GM15510 (cell line): Measurements from ENCODE around the gene GNRH2.

Experiments
- POLR2A ChIP-seq: IDR thresholded peaks from 3 replicates; pipeline ENCODE4 v1.6.1; 2011; ENCODE audit warnings: borderline replicate concordance; ENCODE audit not compliant: insufficient read length; ENCODE audit errors: extremely low read depth

Gene GNRH2

DNA sequence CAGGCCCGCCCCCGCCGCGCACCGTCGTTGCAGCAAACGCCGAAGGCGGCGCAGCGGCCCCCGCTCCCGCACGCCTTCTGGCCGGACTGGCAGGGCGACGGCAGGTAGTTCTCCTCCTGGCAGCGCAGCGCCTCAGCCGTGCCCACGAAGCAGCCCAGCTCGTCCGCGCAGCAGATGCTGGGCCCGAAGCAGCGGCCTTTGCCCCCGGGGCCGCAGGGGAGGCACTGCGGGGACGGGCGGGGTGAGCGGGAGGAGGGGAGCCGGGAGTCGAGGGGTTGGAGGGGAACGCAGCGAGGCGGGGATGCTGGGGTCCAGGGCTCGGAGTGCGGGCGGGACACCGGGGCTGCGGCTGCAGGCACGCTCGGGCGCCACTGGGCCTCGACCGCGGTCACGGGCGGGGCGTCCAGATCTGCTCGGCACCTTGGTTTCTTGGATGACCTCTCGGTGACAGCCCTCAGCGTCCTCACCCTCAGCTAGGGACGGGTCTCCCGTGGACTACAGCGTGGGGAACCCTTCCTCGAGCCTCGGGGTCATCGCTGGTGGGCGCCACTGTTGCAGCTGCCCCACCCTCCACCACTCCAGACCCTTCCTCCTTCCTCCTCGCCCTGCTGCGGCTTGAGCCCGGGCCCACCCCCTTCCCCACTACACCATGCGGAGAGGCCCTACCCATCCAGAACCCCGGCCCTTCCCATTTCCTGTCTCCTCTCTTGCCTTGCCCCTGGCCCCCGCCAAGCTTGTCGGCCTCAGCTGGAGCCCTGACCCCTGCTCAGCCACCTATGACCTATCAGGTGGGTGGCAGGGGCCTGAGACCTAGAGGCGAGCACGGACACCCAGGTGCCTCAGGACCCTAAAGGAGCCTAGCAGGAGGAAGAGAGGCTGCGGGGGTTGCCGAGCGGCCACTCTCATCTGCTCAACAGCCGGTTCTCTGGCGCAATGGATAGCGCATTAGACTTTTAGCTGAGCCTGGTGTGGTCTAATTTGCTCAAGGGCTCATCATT, 39.8 kb downstream of the GNRH2 start:
- no peak for TF ChIP-seq POLR2A

DNA sequence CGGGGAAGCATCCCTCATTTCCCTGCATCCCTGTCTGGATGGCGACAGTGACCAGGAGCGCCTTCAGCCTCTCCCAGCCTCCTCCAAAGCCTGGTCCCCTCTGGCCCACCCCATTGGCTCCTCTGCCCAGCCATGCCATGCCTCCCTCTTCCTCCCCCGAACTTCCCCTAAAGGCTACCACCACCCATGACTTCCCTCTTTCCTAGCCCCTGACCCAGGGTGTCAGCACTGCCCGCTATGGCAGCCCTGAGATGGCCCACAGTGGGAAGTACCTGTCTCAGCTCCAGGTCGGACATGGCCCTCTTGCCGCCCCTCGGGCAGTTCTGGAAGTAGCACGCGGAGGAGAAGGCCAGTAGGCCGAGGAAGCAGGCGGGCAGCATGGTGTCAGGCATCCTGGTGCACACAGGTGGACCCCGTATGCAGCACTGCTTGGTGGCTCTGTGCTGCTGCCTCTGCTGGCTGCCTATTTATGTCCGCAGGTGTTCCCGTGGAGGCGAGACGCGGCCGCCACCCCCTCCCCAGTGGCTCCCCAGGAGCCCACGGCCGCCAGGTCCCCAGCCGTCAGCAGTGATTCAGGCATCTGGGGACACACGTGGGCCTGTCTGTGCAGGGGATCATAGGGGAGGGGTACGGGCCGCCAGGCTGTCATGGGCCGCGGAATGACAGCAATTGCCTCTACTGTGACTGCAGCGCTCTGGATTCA, 41.0 kb downstream of the GNRH2 start, which contains the start of gene AVP:
TSS of gene AVP (minus strand) at position 442 of the 703 bp plus-strand sequence. CDS start at position 392, 50 bp downstream.
- no peak for TF ChIP-seq POLR2A

DNA sequence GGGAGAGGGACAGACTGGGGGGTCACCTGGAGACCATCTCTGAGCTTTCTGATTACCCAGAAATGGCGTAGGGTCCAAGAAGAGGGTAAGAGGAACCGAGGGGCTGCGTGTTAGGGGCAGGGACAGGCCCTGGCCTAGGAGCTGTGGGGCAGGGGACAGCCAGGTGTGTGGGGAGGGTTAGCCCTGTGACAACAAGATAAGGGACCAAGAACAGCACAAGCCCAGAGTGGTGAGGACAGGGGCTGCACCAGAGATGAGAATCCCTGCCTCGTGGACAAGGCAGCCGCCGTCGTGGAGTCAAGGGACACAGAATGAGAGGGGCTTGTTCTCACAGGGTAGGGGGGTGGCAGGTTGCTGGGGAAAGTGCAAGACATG, 41.6 kb downstream of the GNRH2 start:
- no peak for TF ChIP-seq POLR2A

DNA sequence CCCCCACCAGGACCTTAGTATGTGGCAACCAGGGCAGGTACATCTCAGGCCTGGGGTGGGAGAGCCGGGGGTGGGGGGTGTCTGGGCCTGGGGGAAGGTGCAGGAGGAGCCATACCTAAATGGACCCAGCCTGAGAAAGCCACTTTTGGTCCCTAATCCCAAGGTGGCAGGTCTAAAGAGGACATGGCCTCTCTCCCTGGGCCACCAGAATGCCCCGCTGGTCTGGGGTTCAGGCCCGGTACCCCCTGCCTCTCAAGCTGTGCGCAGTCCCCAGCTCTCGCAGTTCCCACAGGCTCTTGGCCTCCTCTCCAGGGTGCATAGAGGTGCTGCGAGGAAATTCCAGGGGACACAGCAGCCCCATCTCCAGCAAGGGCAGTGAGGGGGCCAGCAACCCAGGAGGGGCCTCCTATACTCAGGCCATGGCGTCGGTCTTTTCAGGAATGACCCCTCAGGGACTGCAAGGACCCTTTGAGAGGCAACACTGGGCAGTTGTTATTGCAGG, 42.2 kb downstream of the GNRH2 start:
- TF ChIP-seq POLR2A: no peak

DNA sequence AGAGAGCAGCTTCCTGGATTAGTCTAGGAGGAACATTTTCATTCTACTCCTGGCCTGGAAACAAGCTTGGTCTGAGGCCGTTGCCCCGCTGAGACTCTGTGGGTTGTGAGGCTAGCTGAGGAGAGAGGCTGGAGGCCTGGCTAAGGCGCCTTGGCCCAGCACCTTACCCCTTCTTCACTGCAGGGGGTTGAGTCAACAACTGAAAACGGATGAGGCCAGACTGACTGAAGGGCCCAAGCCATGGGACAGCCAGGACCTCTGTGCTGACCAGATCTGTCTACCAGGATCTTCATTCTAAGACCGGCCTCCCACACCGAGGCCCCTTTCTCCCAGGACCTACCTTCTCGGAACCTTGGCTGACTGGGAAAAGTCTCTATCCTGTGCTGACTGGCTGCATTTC, 44.6 kb downstream of the GNRH2 start:
- TF ChIP-seq POLR2A: no peak

DNA sequence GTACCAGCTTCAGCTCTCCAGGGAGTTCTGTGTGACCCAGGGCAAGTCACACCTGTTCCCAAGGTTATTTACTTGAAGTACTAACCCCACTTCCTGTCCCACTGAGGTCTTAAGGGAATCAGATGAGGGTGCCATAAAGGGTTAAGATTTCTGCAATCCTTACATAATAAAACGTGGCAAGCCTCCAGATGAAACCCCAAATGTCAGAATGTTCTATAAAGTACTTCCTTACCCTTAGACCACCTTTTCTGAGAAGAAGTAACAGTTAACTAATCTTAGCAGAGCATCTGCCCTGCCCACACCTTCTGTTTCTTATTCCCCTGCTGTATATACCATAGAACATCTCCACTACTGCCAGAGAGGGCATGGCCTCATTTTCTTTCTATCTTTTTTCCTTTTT, 47.1 kb downstream of the GNRH2 start:
- TF ChIP-seq POLR2A: no peak

DNA sequence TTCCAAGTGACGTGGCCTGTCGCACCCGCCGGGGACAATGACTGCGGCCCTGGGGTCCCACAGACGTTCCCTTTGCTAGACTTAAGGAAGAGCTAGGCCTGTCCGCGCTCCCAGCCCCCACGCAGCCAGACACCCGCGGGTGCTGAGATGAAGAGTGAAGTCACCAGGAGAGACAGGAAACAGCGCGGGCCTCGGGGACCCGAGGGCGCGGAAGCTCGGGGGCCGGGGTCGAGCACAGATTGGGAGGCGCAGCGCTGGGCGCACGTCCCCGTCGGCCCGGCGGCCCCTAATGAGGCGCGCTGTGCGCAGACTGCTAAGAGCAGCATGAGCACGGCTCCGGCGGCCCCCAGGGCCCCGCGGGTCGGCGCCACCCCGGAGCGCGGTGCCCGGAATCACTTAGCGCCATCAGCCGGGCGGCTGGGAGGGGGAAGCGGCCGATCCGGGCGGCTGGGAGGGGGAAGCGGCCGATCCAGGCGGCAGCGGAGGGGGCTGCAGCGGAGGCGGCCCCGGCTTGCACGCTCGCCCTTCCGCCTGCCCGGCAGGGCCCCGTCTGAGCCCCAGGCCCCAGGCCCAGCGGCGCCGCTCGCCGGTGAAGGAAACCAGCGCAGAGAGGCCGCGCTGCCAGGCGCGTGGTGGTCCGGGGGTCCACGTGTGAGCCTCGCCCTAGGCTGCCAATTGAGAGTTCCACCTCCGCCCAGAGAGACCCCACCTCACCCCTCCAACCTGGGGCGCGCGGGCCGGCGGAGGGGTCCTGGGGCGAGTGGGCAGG, 49.4 kb downstream of the GNRH2 start:
- TF ChIP-seq POLR2A: no peak

DNA sequence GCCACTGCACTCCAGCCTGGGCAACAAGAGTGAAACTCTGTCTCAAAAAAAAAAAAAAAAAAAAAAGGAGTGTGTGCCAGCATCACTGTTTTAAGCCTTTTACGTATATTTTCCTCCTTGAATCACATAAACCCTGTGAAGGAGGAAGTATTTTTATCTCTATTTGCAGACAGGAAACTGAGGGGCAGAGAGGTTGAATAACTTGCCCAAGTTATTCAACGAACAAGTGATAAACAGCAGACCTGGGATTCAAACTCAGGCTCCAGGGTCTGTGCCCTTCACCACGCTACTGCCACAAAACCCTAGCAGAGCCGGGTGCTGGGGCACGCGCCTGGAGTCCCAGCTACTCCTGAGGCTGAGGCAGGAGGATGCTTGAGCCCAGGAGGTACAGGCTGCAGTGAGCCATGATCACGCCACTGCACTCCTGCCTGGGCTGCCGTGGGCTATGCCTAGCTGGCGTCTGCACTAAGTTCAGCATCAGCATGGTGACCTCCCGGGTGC, 50.5 kb downstream of the GNRH2 start:
- TF ChIP-seq POLR2A: no peak

DNA sequence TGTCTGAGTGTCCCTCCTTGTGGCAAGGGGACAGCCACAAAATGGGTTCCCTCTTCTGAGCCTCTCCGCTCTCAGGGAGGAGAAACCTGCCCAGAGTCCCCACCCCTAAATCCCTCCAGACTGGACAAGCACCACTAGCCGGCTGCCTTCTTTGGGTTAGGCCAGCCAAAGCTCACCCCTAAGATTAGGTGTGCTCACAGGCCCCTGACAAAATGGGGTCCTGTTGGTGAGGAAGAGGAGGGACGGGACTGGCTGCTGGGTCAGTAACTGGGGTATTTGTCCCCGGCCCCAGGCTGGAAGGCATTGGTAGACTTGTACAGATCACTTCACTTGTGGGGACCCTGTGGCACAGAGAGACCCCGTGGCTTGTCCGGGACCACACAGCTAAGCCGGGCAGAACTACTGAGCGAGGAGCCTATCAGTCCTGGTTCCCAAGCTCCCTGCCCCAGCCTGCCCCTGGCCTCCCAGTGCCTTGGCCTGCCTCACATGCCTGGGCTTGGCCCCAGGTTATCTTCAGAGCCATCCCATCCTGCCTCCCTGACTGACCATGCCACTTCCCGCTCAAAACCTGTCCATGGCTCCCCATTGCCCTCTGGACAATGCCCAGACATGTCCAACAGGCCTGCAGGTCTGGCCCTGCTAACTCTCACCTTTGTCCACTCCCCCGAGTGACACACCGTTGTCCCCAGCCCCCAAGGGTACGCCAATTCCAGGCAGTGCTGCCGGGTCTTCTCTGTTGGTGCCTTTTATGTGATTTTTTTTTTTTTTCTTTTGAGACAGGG, 51.6 kb downstream of the GNRH2 start:
- TF ChIP-seq POLR2A: no peak
